Erythroblast (primary cell): Measurements from ENCODE around the gene CYB561D2.
A peak's percentile ranks its signal among the peaks of the same experiment; 100 is the strongest.

ENCODE experiments used
- DNase-seq, 2 experiments: peaks; one replicate each; lab custom pipeline; 2025; lab: John Stamatoyannopoulos, UW
- GATA1 ChIP-seq: IDR thresholded peaks from 2 replicates; pipeline ENCODE4 v1.6.1; 2011; ENCODE audit warnings: low read depth, mild to moderate bottlenecking, control low read depth, low read length, moderate library complexity
- POLR2A ChIP-seq: IDR thresholded peaks from 2 replicates; pipeline ENCODE4 v1.6.1; 2011; ENCODE audit warnings: mild to moderate bottlenecking, low read length

Gene CYB561D2

GRCh38 chr3:50319894-50320625 lies 30.6 kb upstream of the CYB561D2 start:
- DNase-seq = no peak
- no peak for TF ChIP-seq POLR2A
- no peak for TF ChIP-seq GATA1

DNA sequence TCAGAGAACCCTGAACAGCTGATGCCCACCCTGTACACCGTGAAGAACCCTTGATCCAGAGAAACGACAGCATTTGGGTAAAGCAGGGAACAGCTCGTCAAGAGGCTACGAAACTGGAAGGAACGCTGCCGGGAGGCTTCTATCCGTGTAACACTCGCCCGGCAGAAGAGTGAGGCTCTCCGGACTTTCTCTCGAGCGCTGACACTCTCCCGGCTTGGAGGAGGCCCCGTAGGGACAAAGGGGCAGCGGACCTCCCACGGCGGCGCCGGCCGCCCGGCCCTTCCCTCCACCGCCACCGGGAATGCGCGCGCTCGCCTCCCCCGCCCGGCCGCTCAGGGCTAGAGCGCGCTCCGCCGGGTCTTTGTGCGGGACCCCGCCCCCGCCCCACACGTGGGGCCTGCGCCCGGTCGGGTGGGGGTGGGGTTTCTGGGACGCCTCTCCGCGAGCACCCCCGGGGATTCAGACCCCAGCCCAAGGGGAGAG lies 29.8 kb upstream of the CYB561D2 start:
- DNase-seq = peak; percentile 83 to 88
- TF ChIP-seq GATA1 = no peak
- no peak for TF ChIP-seq POLR2A

DNA sequence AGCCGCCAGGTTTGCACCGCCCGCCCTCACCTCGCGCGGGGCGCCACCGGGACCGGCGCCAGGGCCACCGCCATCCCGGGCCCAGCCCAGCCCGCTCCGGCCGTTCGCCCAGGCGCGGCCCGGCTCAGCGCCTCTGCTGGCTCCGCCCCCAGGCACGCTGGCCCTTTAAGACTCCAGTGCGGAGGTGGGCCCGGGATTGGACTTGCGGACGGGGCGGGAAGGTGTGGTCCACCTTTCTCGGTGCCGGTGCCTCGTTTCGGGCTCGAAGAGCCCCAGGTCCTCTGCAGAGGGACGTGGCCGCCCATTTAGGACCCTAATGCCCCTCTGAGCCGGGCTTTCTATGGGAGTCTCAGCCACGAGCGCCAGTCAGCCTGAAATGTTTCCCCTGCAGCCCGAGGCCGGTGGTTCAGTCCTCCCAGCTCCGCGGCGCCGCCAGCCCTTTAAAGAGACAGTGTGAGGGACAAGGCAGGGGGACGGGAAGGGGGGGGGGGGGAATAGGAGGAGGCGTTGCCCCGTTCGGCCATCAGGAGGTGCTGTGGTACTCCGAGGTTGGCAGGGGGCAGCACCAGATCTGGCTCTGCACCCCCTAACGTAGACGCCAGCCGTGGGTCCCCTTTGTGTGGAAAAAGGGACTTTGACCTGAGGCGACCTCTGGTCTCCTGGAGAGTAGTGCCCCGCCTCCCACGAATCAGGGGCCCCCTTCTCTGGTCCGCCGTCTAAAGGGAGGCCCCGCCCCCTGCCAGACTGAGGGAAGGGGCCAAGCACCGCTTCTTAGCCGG lies 29.1 kb upstream of the CYB561D2 start:
- TF ChIP-seq POLR2A = peak; percentile 54
- no peak for TF ChIP-seq GATA1
- DNase-seq = peak; percentile 90 to 93

GRCh38 chr3:50322115-50322385 lies 28.6 kb upstream of the CYB561D2 start:
- TF ChIP-seq GATA1 (no peak), POLR2A (no peak)

DNA sequence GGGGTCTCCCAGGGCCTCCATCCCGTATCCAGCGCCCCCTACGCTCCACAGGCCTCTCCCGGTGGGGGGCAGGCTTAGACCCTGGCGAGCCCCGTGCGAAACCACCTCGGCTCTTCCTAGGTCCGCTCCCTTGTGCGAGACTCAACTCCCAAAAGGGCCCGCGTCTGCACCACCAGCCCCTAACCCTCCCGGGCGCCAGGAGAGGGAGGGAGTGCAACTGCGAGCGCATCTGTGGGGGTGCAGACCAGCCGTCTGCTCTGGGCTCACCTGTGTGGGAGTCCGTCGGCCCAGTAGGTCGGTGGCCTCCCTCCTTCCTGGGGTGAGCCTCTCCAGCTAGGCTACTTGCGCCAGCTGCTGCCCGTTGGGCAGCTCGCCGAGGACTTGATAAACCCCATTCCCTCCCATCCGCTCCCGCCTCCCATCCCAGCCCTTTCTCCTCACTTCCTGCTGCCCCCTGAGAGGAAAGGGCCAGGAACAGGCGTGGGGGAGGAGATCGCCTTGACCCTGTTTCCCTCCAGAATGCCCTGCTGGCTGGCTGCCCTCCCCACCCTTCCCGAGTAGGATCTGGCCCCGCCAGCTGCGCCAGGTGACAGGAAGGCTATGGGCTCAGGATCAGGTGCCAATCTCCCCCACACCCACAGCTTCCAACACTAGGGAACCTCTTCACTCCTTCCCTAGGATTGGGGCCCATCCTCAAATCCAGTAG lies 28.1 kb upstream of the CYB561D2 start, which contains the start of gene HYAL2:
TSS of gene HYAL2 (minus strand) at position 360 of the 706 bp plus-strand sequence. CDS start 2,256 bp downstream, outside the sequence.
- TF ChIP-seq POLR2A (no peak), GATA1 (no peak)
- DNase-seq = no peak

More at GRCh38 chr3:50322115-50322385, 28.6 kb upstream of the CYB561D2 start:
- DNase-seq = no peak

GRCh38 chr3:50323092-50323600 lies 27.5 kb upstream of the CYB561D2 start:
- TF ChIP-seq GATA1 (no peak), POLR2A (no peak)
- no peak for DNase-seq

DNA sequence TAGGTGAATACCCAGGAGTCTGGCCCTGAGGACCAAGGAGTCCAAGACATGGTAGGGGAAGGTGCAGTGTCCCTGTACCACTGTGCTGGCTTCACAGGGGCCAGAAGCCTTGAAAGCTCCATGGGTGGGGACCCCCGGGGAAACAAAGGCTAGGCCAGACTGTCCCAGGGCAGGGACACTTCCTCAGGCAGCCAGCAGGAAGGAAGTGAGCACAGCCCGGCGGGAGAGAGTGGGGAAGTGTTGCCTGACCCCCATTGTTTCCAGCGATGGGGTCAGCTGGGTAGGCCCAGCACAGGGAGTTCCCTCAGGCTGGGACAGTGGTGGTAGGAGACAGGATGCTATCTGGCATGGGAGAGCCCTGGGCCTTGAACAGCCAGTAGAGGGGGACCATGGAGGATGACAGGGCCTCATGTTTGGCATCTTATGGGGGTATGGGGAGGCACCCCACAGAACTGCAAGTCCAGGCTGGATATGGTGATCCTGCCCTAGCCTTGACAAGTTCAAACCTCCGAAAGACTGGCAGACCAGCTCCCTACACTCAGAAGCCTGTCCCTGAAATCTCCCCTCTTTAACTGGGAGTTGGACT lies 27.0 kb upstream of the CYB561D2 start:
- TF ChIP-seq GATA1 (no peak), POLR2A (no peak)
- no peak for DNase-seq

DNA sequence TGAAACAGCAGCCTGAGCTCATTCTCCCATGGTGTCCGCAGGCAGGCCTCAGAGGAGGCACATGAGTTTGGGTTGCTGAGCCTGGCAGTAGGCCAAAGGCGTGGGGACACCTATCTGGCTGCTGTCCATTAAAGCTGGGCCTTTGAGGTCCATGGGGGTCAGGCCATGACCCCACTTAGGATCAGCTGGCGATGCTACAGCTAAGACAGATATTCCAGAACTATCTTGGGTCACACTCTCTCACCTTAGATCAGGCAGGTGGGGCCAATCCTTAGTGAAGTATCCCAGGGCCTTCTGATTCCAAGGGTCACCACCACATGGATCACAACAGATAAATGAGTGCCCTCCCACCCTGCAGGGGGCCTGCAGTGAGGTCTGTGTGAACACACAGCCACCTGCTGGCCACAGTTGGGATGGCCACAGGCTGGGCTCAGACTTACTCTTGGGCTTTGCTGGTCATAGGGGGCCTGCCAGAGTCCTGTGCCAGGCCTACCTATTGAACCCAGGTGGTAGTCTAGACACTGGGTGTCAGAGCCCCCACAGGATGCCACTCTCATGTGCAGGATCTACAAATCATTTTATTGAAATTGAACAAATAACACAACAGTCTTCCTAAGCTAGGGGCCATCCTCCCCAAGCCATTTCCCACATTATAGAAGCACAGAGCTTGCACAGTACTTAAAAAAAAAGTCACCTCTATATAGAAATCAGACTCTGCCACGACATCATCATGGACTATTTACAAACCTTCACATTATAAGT lies 26.1 kb upstream of the CYB561D2 start:
- TF ChIP-seq POLR2A (no peak), GATA1 (no peak)
- peak; percentile 78 to 82 for DNase-seq

DNA sequence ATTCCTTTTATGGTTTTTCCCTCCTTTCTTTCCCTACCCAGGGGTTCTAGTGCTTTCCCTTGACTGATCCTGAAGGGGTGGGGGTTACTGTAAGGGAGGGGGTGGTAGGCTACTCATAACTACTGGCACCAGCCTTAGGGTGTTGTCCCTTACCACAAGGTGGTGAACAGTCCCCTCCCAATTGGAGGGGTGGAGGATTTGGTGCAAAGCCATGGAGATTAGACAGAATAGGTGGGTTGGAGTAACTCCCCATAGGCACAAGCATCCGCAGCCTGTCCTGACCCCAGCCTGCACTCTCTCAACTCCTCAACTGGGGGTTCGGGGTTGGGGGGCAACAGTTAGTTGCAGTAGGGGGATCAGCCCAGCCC lies 25.6 kb upstream of the CYB561D2 start:
- TF ChIP-seq GATA1 (no peak), POLR2A (no peak)
- DNase-seq = peak in 1 of 2 experiments; percentile 37

- no peak for DNase-seq
- TF ChIP-seq GATA1 (no peak), POLR2A (no peak)
These were observed 25.0 kb upstream of the CYB561D2 start for GRCh38 chr3:50325497-50326181.

GRCh38 chr3:50326182-50326541 lies 24.5 kb upstream of the CYB561D2 start:
- TF ChIP-seq POLR2A (no peak), GATA1 (no peak)
- no peak for DNase-seq

DNA sequence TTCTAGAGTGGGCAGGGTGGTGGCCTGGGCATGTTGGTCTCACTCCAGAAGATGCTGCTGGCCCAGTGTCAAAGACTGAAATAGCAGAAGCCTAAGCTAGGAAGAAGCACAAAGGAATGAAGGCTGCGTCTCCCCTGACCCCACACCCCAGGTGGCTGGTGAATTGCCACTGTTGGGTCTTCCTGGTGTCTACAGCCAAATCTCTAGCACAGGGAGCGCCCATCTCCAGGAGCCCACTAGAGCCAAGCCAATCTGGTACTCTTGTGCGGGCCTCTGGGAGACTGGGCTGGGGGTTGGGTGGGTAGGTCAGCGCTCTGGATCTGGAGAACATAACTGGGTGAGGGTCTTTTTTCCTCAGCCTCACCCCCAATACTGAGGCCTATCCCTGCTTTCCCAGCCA lies 23.5 kb upstream of the CYB561D2 start:
- TF ChIP-seq GATA1 (no peak), POLR2A (no peak)
- DNase-seq = no peak

- peak; percentile 86 for TF ChIP-seq POLR2A
- TF ChIP-seq GATA1 = no peak
- peak; percentile 97 to 99 for DNase-seq
These were observed 22.5 kb upstream of the CYB561D2 start, which contains the start of gene TUSC2 for GRCh38 chr3:50327943-50328691. Gene TUSC2, minus strand, starts transcription at chr3:50328223. Its CDS starts 124 bp downstream, at chr3:50328099.
